ENCODE results near the gene SPNS2.

The SPNS2 gene

DNA sequence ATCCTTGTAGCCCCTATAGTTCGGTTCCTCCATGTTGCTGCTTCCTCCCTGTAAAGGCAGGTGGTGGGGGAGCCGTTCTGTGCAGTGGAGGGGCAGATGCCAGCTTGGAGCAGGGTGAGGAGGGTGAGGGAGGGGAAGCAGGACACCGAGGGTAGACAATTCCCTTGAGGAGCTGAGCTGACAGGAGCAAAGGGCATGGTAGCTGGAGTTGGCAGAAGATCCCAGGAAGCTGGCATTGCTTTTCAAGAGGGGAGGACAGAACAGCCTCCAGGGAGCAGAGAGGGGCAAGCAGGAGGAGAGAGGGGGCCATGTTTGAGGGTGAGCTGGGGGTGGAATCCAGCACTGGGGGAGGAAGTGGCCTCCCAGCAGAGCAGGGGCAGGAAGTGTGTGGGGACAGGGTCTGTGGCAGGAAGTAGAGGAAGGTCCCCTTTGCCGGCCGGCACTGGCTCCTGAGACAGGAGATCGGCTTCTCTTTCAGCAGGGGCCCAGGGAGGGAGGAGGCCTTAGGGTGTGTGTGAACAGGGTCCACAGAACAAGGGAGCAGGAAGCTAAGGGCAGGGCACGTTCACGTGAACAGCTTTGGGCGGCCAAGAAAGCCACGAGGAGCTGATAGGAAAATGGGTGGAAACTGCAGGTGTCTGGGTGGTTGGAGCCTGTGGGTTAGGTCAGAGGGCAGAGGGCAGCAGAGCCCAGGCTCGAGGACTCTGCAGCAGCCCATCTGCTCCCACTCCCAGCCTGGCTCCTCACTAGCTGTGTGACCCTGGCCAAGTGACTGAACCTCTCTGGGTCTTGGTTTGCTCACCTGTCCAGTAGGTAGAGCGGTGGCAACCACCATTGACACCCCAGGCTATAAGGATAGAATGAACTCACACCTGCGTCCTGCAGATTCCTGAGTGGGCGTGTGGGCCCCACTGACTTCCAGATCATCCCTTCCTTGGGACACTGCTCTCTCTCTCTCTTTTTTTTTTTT lies 17.5 kb upstream of the SPNS2 start:
- no peak for DNase-seq (ENCODE audit: low read depth)
- TF ChIP-seq, protein P1, sequence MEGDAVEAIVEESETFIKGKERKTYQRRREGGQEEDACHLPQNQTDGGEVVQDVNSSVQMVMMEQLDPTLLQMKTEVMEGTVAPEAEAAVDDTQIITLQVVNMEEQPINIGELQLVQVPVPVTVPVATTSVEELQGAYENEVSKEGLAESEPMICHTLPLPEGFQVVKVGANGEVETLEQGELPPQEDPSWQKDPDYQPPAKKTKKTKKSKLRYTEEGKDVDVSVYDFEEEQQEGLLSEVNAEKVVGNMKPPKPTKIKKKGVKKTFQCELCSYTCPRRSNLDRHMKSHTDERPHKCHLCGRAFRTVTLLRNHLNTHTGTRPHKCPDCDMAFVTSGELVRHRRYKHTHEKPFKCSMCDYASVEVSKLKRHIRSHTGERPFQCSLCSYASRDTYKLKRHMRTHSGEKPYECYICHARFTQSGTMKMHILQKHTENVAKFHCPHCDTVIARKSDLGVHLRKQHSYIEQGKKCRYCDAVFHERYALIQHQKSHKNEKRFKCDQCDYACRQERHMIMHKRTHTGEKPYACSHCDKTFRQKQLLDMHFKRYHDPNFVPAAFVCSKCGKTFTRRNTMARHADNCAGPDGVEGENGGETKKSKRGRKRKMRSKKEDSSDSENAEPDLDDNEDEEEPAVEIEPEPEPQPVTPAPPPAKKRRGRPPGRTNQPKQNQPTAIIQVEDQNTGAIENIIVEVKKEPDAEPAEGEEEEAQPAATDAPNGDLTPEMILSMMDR (IDR thresholded peaks at IDR 0.05; ENCODE audit: insufficient read depth, low read depth, low read length, missing control alignments) = no peak

DNA sequence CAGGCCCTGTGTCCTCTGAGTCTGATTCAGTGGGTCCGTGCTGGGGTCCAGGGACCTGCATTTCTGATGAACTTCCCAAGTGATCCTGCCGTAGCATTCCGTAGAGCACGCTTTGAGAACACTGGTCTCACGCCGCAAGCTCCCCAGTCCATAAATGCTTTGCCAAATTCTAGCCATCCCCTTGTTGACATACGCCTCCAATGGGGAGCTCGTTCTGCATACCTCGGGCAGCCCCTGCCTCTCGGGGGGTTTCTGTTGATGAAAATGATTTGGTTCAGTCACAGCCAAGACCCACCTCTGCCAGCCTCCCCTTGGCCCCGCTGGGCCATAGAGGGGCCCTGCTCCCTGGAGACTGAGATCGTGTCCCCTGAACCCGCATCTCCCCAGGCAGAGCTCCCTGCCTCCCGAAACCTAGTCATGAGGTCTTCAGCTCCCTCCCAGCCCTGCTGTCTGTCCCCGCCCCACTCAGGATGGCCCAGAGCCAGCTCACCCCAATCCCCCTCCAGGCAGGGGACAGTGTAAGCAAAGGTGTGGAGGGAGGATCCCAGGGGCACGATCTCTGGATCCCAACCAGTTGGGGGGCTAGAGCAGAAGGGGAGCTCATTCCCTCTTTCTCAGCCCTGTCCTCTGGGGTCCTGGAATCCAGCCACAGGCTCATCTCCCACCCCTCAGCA lies 16.2 kb upstream of the SPNS2 start:
- no peak for DNase-seq (ENCODE audit: low read depth)
- H3K4me3 ChIP-seq (ENCODE audit: low read length) = no peak overlapping the region
- TF ChIP-seq, protein P1 (IDR thresholded peaks at IDR 0.05; ENCODE audit: insufficient read depth, low read depth, low read length, missing control alignments) = no peak

More for the DNA sequence above, 17.5 kb upstream of the SPNS2 start:
- H3K4me3 ChIP-seq (ENCODE audit: low read length) = no peak overlapping the region

DNA sequence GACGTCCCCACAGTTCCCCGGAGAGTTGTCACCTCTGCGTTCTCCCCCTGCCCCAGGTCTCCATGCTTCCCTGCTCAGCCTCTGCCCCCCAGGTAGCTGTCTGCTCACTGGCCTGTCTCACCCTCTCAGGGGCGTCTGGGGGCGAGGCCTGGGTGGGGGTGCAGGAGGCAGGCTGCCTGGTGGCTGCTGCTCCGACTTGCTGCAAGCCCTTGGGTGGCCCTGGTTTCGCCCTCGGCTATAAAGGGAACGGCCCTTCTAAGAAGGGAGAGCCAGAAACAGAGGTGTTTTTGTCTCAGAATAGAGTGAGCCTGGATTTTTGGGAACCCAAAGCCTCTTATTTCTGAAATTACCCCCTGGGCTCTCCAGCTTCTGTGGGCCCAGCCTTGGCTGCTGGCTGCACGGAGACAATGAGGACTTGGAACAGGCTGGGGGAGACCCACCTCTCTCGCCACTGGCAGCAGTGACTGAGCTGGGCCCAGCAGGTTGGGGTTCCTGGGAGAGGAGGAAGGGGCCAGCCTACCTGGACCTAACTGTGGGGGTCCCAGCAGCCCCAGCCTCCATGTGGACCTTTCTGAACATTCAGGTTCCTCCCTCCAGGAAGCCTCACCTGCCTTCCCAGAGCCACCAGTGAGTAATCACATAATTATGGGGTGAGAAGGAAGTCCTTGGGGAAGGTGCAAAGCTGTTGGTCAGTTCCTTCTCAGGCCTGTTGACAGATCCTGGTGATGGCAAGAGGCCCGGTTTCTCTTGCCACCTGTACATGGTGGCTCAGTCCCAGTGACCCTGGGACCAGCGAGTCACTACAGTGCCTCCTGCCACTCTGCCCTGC lies 15.5 kb upstream of the SPNS2 start:
- H3K4me3 ChIP-seq (ENCODE audit: low read length) = no peak overlapping the region
- peak; percentile 86 for DNase-seq (ENCODE audit: low read depth)

DNA sequence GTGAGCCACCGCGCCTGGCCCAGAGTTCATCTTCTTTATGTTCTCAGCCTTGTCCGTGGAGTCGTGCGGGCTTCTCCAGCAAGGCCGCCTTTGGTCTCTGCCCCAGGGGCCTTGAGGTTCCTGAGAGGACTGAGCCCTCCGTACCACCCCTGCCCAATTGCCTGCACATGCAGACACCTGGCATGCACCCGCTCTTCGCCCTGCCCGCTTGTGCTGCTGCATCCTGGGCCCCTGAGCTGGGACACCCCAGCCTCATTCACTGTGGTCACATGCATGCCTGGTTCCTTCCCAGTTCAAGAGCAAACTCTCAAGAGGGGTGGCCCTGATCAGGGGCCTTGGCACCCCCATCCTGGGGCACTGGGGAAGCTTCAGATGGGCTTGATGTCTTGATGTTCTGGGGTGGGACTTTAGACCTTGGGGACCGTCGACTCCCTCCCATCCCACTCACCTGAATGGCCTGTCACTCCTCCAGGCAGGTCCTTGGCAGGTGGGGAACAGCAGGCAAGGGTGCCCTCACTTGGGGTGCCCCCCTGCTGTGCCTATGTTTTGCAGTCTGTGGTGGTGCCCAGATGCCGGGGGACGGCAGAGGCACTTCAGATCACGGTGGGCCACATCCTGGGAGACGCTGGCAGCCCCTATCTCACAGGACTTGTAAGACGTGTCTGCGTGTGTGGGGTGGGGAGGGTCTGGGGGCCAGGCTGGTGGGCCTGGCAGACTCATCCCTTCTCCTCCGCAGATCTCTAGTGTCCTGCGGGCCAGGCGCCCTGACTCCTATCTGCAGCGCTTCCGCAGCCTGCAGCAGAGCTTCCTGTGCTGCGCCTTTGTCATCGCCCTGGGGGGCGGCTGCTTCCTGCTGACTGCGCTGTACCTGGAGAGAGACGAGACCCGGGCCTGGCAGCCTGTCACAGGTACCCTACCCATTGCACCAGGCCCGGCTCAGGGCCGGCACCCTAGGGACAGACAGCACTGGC lies 12.7 kb upstream of the SPNS2 start:
- TF ChIP-seq, protein P1 (IDR thresholded peaks at IDR 0.05; ENCODE audit: insufficient read depth, low read depth, low read length, missing control alignments) = no peak
- DNase-seq (ENCODE audit: low read depth) = peak; percentile 21
- H3K4me3 ChIP-seq (ENCODE audit: low read length) = no peak overlapping the region

More for the DNA sequence above, 15.5 kb upstream of the SPNS2 start:
- TF ChIP-seq, protein P1 (IDR thresholded peaks at IDR 0.05; ENCODE audit: insufficient read depth, low read depth, low read length, missing control alignments) = no peak

DNA sequence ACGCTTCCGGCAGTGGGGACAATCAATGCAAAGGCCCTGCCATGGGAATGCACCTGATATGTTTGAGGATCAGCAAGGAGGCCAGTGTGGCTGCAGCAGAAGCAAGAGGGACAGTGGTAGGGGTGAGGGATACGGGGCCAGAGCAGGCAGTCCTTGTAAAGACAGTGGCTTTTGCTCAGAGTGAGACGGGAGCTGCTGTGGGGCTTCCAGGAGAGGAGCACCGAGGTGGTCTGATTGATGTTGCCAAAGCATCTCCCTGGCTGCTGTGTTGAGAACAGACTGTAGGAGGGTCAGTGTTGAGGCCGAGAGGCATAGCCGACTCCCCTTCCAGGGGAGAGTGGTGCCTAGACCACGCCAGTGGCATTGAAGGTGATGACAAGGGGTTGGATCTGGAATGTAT lies 11.4 kb upstream of the SPNS2 start:
- TF ChIP-seq, protein P1 (IDR thresholded peaks at IDR 0.05; ENCODE audit: insufficient read depth, low read depth, low read length, missing control alignments) = no peak
- no peak overlapping the region for H3K4me3 ChIP-seq (ENCODE audit: low read length)
- DNase-seq (ENCODE audit: low read depth) = no peak

Measured in epithelial cell of esophagus (primary cell).